HG03103 (cell line): ENCODE data around the gene LRP1B.

Experiments
- ATAC-seq: cut with Tn5 transposase; IDR thresholded peaks from one replicate; pipeline ENCODE4 v1.9.1; 2021; ENCODE audit warnings: low read depth; ENCODE audit not compliant: unreplicated experiment

LRP1B gene

DNA sequence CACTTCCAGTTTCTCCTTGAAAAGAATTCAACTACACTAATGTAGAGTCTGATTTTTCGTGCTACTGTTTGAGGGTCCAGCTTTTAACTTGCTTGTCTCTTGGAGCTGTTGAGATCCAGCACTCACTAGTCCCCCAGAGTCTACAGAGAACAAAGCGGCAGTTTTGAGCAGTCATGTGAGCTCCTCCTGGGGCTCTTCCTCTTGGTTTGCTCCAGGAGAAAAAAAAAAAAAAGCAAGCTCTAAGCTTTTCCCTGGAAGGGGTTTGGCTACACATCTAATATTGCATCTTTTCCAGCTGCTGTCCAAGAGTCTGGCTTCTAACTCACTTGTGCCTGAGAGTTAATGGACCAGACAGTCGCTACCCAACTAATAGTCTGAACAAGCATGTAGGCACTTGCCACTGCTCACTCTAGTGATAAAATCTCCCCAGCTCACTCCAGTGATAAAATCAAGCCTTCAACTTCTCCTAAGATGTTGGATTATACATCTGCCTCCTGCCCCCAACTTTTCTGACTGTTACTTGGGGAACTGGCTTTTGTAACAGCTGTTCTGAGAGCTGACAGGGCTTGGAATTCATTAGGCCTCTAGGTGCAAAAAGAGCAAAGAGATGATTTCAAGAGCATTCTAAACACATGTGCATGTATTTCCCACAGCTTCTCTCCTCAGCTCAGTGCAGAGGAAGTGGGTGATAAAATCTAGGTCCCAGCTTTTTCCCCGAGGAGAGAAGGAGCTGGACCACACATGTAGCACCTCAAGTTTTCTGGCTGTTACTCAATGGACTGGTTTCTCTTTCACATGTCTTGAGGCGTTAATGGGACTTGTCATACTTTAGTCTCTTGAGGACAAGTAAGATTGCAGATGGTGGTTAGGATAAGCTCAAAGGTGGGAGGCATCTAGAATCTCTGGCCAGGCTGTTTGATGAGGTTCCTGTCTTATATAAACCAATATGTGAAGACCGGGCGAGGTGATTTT, 750.5 kb downstream of the LRP1B start:
- ATAC-seq: no peak

DNA sequence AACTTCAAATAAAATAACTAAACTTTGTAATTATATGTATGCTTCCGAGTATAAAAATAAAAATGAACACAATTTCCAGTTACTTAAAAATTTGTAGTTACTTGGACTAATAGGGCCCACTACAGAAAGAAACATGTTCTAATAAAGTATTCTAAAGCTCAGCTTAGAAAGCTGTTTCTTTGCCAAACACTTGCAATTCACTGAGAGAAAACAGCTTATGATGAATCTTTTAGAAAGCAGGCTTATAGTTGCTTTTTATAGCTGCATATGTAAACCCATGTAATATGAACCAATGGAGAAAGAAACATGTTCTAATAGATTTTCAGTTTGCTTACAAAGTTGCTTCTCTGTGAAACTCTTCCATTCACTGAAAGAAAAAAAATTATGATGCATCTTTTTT, 766.0 kb downstream of the LRP1B start:
- no peak for ATAC-seq

DNA sequence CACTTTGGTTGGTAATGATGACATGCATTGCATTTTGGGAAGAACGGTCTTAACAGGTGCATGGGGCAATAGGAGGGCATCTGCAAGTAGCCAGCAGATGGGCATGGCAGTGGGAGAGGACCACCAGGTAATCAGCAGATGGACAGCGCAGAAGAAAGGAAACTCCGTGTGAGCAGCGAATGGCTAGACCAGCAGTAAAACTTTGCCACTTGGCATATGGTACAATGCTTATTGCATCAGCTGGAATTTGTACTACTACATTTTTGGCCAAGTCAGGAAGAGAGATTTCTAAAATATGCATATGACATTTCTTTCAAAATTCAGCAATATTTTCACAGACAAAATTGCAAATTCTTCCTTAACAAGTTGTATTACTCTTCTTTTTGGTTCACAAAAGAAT, 768.5 kb downstream of the LRP1B start:
- ATAC-seq: no peak

DNA sequence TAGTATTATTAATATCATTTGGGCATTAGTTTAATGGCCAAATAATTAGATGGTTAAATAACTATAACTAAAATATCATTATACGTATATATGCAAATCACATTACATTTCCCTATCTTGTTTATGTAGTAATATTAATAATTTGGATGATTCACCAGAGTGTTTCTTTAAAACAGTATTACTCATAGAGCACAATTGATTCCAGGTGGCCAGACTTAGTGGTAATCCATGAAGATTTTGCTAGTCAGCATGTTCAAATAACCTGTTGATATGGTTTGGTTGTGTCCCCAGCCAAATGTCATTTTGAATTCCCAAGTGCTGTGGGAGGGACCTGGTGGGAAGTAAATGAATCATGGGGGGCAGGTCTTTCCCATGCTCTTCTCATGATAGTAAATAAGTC, 782.3 kb downstream of the LRP1B start:
- no peak for ATAC-seq

DNA sequence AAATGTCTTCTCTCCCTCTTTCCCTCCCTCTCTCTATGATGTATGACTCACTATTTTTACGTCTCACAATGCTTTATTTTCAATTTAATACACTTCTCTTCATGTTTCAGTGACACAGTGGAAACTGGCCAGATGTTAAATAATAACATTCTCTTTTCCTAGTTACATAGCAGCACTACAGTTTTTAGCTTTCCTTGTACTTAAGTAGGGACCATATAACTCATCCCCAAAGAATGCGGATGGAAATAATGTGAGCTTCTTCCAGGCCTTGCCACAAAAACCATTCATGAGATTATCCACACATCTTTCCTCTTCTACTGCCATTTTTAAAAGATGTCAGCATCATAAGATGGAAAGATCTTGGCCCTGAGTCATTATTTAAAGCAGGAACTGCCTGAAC, 789.4 kb downstream of the LRP1B start:
- ATAC-seq: no peak

DNA sequence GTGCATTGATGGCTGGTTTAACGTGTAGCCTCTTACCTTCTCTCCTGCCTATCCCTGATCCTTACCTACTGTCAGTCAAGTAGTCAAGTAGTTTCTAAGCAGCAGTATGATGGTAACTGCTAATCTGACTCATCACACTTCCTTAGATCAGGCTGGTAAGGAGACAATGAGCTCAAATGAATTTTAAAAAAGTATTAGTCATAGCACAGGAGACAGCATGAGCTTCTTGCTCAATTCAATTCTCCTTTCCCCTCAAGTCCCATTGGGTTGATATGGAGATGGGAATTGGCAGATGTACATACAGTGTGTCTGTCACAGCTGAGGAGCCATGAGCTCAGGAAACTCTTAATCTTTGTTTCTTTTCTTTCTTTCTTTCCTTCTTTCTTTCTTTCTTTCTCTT, 799.7 kb downstream of the LRP1B start:
- no peak for ATAC-seq

DNA sequence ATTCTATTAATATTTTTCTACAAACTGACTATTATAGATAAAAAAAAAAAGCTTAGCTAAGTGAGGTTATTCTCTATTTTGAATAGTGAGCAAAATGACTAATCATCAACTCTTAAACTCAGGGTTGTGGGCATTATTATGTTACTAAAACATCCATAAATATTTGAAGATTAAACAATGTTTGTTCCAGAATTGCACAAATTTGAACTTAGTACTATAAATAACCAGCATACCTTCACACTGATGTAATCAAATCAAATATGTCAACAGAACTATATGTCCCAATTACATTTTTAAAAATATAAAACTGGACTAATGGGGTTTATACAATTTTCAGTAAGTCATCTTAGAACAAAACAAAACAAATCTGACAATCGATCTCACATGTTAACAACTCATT, 800.9 kb downstream of the LRP1B start:
- no peak for ATAC-seq

DNA sequence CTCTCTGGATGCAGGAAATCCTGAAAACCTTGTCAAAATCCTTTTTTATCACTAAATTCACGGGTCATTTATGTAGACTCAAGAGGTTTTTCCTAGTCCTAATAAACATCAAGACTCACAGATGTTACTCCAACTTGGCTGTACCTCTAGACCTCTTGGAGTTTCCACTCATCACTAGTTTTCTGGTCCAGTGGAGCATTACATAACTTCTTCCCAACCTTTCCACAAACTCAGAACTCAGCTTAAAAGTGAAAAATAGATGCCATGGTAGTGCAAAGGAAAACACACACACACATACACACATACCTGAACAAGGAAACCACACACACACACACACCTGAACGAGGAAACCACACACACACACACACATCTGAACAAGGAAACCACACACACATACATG, 807.2 kb downstream of the LRP1B start:
- no peak for ATAC-seq

DNA sequence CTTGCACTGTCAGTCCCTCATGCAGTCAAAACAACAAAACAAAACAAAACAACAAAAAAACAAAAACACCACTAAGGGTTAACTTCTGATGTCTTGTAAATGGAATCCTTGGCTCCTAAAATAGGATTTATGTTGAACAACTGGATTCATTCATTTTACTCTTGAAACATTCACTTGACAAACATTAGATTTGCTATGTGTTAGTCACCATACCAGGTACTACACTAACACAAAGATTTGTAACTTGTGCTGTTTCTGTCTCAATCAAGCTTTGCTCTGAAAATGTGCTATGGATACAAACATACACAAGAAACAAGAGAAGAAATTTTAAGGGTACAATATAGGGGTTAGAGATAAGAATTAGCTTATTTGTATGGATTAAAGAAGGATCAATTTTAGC, 812.8 kb downstream of the LRP1B start:
- ATAC-seq: no peak

DNA sequence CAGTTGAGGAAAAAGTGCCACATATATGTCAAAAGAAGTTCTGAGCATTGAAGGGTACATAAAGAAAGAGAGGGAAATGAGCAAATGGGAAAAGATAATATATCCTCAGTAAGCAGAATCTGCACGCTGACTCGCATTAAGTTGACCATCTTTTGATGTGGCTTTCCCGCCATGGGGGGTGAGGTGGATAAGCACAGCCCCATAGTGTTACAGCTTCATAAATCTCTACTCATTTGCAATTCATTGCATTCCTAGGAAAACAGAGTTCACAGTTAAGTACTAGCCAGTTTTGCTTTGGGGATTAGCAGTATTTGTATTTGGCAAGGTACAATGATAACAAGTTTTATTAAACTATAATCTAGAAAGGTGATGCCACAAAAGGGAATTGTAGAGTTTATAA, 814.2 kb downstream of the LRP1B start:
- no peak for ATAC-seq

DNA sequence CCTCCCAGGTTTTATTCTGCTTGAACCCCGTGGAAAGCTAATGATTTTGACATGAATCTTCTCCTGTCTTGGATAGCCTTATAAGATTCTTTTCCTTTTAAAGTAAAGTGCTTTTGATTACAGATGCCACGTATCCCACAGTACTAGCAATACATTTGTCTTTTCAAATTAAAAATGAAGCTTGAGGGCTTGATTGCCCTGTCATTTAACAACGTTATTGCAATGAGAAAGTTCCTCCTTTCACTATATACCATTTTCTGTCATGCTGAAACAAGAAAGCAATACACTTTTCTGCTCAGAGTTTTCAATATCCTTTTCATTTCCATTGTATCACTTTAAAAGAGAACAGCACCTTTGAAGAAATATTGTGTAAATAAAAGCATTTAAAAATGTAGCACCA, 814.7 kb downstream of the LRP1B start:
- no peak for ATAC-seq

DNA sequence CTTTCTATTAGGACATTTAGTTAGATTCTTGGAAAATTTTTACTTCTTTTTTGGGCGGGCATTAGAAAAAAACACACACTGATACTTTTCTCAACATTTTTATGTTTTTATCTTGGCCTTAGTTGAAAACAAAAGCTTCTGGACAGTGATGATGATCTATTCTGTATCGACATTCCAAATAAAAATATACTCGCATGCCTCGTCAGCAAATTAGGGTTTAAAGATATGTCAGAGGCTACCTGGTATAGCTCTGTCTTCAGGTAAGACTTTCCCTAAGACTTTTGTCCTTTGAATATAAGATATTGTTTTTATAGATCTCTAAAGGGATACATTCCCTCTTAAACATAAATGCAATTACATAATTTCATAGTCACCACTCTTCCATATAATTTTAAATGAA, 816.8 kb downstream of the LRP1B start:
- ATAC-seq: no peak

DNA sequence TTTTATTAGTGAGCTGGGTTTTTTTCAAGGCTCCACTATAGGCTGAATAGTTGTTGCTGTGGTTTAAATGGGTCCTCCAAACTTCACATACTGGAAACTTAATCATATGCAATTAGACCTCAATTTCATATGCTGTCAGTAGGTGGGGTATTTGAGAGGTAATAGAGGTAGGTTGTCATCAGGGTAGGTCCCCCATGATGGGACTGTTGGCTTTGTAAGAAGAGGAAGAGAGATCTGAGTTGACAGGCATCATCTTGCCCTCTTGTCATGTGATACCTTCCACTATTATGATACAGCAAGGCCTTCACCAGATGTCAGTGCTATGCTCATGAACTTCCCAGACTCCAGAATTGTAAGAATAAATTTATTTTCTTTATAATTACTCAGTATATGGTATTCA, 819.4 kb downstream of the LRP1B start:
- ATAC-seq: no peak

DNA sequence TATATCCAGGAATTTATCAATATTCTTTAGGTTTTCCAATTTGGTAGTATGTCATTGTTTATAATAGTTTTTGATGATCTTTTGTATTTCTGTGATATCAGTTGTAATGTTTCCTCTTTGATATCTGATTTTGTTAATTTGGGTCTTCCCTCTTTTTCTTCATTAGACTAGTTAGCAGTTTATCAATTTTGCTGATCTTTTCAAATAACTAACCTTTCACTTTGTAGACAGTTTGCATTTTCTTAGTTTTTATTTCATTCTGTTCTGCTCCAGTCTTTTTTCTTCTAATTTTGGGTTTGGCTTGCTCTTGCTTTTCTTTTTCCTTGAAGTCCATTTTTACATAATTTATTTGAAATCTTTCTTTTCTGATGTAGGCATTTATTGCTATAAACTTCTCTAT, 824.4 kb downstream of the LRP1B start:
- ATAC-seq: no peak

DNA sequence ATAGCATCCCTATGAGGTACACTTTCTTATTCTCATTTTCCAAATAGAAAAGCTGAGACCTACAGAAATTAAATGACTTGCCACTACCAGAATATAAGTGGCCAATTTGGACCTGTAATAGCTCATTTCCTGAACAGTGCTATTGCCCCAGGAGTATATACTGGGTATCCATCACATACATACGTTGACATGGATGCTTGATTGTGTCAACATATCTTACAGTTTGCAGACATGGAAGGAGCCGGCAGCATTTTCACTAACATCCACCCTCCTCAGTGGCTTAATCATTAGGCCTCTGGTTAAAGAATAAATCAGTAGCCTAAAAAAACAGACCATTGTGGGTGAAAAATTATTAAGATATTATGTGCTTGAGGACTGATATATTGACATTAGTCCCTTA, 829.3 kb downstream of the LRP1B start:
- ATAC-seq: no peak

DNA sequence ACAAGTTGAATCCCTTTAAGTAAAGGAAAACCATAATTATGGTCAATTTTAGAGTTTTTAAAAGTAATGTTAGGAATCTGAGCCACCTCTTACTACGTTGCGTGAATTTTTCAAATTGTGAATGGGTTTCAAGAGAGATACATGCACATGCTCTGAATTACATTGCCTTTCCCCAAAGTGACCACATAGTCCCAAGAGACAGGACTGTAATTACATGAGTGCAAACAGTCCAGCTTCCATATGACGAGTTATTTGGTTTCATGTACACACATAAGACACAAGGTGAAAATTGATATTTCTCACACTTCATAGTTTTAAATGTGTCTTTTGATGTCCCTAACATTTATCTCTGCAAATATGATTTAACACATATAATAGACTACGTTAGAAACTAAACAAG, 850.8 kb downstream of the LRP1B start:
- ATAC-seq: no peak

DNA sequence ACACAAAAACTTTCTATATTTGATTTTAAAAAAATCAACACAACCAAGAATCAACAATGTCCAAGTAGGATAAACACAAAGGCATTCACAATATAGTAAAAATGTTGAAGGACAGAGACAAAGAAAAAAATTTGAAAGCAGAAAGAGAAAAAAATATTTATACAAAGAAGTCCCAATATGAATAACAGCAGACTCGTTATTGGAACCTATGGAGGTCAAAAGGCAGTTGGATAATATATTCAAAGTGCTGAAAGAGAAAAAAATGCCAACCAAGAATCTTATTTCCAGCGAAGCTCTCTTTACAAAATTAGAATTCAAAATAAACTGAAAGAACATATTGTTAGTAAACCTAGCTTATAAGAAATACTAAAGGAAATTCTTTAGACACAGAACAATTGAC, 859.5 kb downstream of the LRP1B start:
- ATAC-seq: no peak

DNA sequence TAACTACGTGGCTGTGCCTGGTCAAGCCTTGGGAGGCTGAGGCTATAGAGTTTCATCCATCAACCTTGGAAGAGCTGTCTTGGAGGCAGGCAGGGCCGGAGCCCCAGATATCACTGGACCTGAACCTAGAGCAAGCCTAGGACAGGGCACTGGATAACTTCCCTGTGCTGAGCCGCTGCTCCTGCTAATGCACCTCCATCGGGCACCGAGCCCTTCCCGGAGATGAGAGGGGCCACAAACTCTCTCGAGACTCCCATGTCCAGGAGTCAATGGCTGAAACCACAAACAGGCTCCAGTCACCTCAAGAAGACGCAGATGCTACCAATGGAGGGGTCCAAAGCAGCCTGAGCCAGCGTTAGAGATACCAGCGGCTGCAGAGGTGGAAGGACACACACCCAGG, 866.0 kb downstream of the LRP1B start:
- ATAC-seq: no peak

DNA sequence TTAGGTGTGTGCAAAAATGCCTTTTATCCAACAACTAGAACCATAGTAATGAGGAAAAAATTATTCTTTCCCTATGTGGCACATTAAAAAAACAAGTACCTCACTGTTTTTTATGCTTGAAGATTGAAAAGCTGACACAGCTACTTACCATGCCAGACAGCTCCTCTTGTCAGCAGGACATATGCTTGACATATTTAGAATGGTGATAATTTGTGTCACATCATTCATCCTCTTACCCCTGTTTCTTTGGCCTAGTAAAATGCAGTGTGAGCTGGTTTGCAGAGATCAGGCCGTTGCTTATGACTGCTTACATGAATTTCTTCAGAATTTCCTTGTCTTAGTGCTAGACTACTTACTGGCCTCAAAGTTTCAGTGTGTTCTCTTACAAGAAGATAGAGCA, 869.9 kb downstream of the LRP1B start:
- ATAC-seq: no peak

DNA sequence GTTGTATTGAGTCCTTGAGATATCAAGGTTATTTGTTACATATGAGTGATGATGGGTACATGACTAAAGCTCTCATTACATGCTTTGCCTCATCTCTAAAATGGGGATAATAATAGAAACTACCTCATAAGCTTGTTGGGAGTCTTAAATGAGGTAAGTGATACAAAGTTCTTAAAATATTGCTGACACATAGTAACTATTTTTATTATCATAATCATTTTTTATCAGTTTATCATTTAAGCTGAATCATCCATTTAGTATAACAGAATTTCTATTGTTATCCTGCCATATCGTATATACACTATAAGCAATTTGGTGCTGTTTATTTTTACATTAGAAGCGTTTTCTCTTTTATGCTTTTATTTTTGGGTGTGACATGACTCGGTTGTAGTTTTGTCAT, 871.1 kb downstream of the LRP1B start:
- ATAC-seq: no peak

DNA sequence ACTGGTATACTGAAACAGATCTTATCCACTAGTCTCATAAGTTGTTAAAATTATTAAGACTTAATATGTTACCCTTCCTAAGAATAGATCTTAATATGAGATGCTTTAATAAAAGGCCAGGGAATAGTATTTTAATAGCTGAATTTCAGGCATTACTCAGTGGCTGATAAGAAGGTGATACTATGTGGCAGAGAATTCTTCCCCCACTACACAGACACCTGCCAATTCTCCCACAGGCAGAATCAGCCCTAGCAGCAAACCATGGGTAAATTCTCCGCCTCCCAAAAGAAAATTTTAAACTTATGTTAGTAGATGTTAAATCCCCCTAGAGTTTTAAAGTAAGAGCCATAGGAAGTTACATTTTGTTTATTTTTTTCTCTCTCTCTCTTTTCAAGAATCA, 888.8 kb downstream of the LRP1B start:
- ATAC-seq: no peak

DNA sequence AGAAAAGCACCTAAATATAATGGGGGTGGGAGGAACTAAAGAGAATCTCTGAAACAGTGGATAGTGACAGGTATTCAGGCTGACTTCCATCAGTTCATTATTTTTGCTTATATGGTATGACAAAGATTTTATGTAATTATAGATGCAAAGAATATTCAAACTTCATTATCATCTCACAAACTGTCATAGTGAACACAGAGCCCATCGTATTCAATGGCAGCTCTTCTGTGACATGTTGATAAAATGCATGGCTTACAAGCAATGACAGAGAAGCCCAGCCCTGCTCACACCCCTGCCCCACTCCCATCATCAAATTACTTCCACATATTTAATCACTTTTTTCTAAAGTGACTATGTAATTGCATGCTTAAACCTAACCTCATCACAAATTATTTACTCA, 904.3 kb downstream of the LRP1B start:
- no peak for ATAC-seq

DNA sequence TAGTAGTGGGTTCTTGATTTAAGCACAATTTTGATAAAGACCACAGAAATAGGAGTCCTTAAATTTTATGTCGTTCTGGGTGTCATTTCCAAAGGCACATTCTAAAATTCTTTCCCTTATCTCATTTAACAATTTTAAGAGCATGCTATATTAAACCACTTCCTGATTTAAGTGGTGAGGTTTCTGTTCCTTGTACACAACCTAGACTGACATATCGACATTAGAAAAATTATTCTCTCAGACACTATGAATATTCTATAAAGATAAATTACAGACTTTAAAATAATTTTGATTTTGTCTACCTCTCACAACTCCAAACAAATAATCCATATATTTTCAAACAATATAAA, 923.8 kb downstream of the LRP1B start:
- ATAC-seq: no peak
